Cerebellar cortex (tissue), 1 donor: ENCODE data around the gene ITPRIPL1.
"Not testable (repeated sequence)": the region's sequence is repeated elsewhere in the genome, so short reads cannot be mapped to it uniquely, and the experiment has no call there.

Experiments used
- DNase-seq: peaks from one replicate; pipeline ENCODE4 v3.0.0-alpha.2; 2015; ENCODE audit warnings: low spot score

Gene ITPRIPL1

GRCh38 chr2:96325041-96325883, at the start of gene ITPRIPL1:
Gene ITPRIPL1 (plus strand): TSS chr2:96325317. CDS start chr2:96325840, 523 bp downstream.
- DNase-seq, result peak; percentile 53

- no peak for DNase-seq
Observed at GRCh38 chr2:96276787-96277499, 48.2 kb upstream of the ITPRIPL1 start.

GRCh38 chr2:96287273-96287856, 37.8 kb upstream of the ITPRIPL1 start:
- DNase-seq, result no peak

- DNase-seq, result no peak
Observed at GRCh38 chr2:96291751-96292150, 33.4 kb upstream of the ITPRIPL1 start.

- not testable (repeated sequence) for DNase-seq
Observed at GRCh38 chr2:96294271-96294670, 30.8 kb upstream of the ITPRIPL1 start.

- no peak for DNase-seq
Observed at GRCh38 chr2:96296925-96297324, 28.2 kb upstream of the ITPRIPL1 start.

GRCh38 chr2:96301865-96302264, 23.3 kb upstream of the ITPRIPL1 start:
- peak; percentile 17 for DNase-seq

- DNase-seq, result no peak
Observed at GRCh38 chr2:96304606-96305005, 20.5 kb upstream of the ITPRIPL1 start.

- peak; percentile 91 for DNase-seq
Observed at GRCh38 chr2:96305091-96305978, 19.8 kb upstream of the ITPRIPL1 start, which contains the start of gene SNRNP200. Gene SNRNP200 (minus strand): TSS chr2:96305546. CDS start chr2:96305437, 109 bp downstream.

GRCh38 chr2:96305979-96306308, 19.2 kb upstream of the ITPRIPL1 start:
- DNase-seq, result no peak

- no peak for DNase-seq
Observed at GRCh38 chr2:96306370-96306769, 18.7 kb upstream of the ITPRIPL1 start.

- no peak for DNase-seq
Observed at GRCh38 chr2:96308248-96308647, 16.9 kb upstream of the ITPRIPL1 start.

- DNase-seq, result no peak
Observed at GRCh38 chr2:96315005-96315399, 10.1 kb upstream of the ITPRIPL1 start.

GRCh38 chr2:96315400-96316071, 9.6 kb upstream of the ITPRIPL1 start:
- DNase-seq, result no peak

- no peak for DNase-seq
Observed at GRCh38 chr2:96316999-96317398, 8.1 kb upstream of the ITPRIPL1 start.

- DNase-seq, result no peak
Observed at GRCh38 chr2:96317584-96317997, 7.5 kb upstream of the ITPRIPL1 start.

- no peak for DNase-seq
Observed at GRCh38 chr2:96318723-96319122, 6.4 kb upstream of the ITPRIPL1 start.

- no peak for DNase-seq
Observed at GRCh38 chr2:96319396-96319795, 5.7 kb upstream of the ITPRIPL1 start.

- no peak for DNase-seq
Observed at GRCh38 chr2:96320326-96320725, 4.8 kb upstream of the ITPRIPL1 start.

GRCh38 chr2:96320728-96321622, 4.1 kb upstream of the ITPRIPL1 start:
- DNase-seq, result peak; percentile 68
